CD4-positive, CD25-positive, alpha-beta regulatory T cell (primary cell): ENCODE data around the gene ALS2CL. TPM values are rescaled to one million over a fixed set of nuclear protein-coding genes. Genes with fewer than 3 reads are reported as not detected.

Experiments used
- ATAC-seq, 2 donors: fragments of 150-1000 bp; cut with Tn5 transposase; one replicate each; pipeline ENCODE4 v1.10.0; 2021; ENCODE audit warnings: low read depth in 2 of 2, moderate number of reproducible peaks in 2 of 2, moderate library complexity in 1 of 2
- DNase-seq, 3 donors: peaks; one replicate each; pipeline versions ENCODE4 v3.0.0 to v3.0.0-alpha.2; 2012 to 2022; ENCODE audit warnings: mixed read lengths in 1 of 3
- H3K27ac ChIP-seq: one replicate; pipeline ENCODE4 v1.7.0; 2013; ENCODE audit warnings: mild to moderate bottlenecking, low read length; ENCODE audit not compliant: insufficient read depth, poor library complexity, severe bottlenecking
- H3K27me3 ChIP-seq: one replicate; pipeline ENCODE4 v1.7.0; 2013; ENCODE audit warnings: low read length; ENCODE audit not compliant: control insufficient read depth, insufficient read depth
- H3K36me3 ChIP-seq: one replicate; pipeline ENCODE4 v1.7.0; 2013; ENCODE audit warnings: mild to moderate bottlenecking, low read length, moderate library complexity; ENCODE audit not compliant: control insufficient read depth, insufficient read depth
- H3K4me1 ChIP-seq: 2 replicates; pipeline ENCODE4 v1.7.0; 2013; ENCODE audit warnings: mild to moderate bottlenecking, low read length; ENCODE audit not compliant: insufficient read depth, control insufficient read depth, poor library complexity, severe bottlenecking
- H3K4me3 ChIP-seq: one replicate; pipeline ENCODE4 v1.7.0; 2013; ENCODE audit warnings: low read depth, mild to moderate bottlenecking, low read length, moderate library complexity
- H3K9me3 ChIP-seq, 2 experiments: 1 replicate in 1 of 2; 2 replicates in 1 of 2; pipeline ENCODE4 v1.7.0; 2013; ENCODE audit warnings: low read length in 2 of 2, mild to moderate bottlenecking in 1 of 2, moderate library complexity in 1 of 2; ENCODE audit not compliant: control insufficient read depth in 2 of 2
- H3K27ac Mint-ChIP-seq, 3 donors: one replicate each; pipeline ENCODE4 v1.8.0; 2020 to 2022; ENCODE audit warnings: mild to moderate bottlenecking in 3 of 3, mixed read lengths in 3 of 3, moderate library complexity in 2 of 3
- H3K27me3 Mint-ChIP-seq: one replicate; pipeline ENCODE4 v1.8.0; 2022; ENCODE audit warnings: mild to moderate bottlenecking, mixed read lengths
- H3K36me3 Mint-ChIP-seq: one replicate; pipeline ENCODE4 v1.8.0; 2020; ENCODE audit warnings: mixed read lengths
- H3K4me1 Mint-ChIP-seq, 4 donors: one replicate each; pipeline ENCODE4 v1.8.0; 2020 to 2022; ENCODE audit warnings: mixed read lengths in 4 of 4, mild to moderate bottlenecking in 1 of 4
- H3K4me3 Mint-ChIP-seq, 4 donors: one replicate each; pipeline ENCODE4 v1.8.0; 2020 to 2022; ENCODE audit warnings: mild to moderate bottlenecking in 4 of 4, mixed read lengths in 4 of 4, moderate library complexity in 3 of 4
- H3K9me3 Mint-ChIP-seq, 7 donors: one replicate each; pipeline ENCODE4 v1.8.0; 2020 to 2022; ENCODE audit warnings: mixed read lengths in 7 of 7, mild to moderate bottlenecking in 3 of 7, moderate library complexity in 2 of 7
- polyA plus RNA-seq, 4 donors: library from polyadenylated mRNA; unstranded; fragments of 300-500 nt; fragmentation: Illumina TruSeq; gene quantifications; one replicate each; pipeline ENCODE4 v1.2.3, GENCODE V29; 2021
- total RNA-seq: library from RNA; stranded (reverse); gene quantifications from one replicate; pipeline ENCODE4 v1.2.3, GENCODE V29; 2022

The ALS2CL gene
- total and polyA plus RNA-seq, 5 donors from 2014 or later: 1.3 to 25.8 (median 1.7) TPM

DNA sequence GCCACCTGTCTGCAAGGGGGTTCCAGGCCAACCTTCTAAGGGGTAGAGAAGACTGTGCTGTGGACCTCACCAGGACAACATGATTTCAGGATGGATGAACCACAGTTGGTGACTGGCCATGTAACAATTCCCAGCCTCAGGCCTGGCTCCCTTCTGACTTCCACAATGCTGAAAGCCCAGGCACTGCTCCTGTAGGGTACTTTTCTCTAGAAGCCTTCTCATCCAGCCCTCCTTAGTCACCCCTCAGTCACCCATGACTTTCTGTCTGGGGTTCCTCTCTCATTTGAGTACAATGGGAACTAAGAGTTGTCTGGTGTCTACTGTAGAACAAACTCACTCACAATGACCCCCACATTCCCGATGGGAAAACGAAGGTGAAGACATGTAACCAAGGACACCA is 8.6 kb downstream of the ALS2CL start:
- Mint-ChIP-seq H3K36me3 (peaks cover 26% of the 10 kb centered on the region), H3K27ac (peak overlapping the region in 1 of 3 donors; percentile 75), H3K27me3 (no peaks in the 10 kb centered on the region), H3K4me1 (peaks cover 0 to 8% (median under 1%) of the 10 kb centered on the region in 4 donors), H3K9me3 (no peaks in the 10 kb centered on the region), H3K4me3 (no peak overlapping the region)
- H3K9me3 ChIP-seq: no peaks in the 10 kb centered on the region
- no peak for ATAC-seq
- no peak for DNase-seq
- no peaks in the 10 kb centered on the region for H3K4me1 ChIP-seq
- no peak overlapping the region for H3K27ac ChIP-seq
- H3K36me3 ChIP-seq: no peaks in the 10 kb centered on the region
- no peak overlapping the region for H3K4me3 ChIP-seq
- no peaks in the 10 kb centered on the region for H3K27me3 ChIP-seq

DNA sequence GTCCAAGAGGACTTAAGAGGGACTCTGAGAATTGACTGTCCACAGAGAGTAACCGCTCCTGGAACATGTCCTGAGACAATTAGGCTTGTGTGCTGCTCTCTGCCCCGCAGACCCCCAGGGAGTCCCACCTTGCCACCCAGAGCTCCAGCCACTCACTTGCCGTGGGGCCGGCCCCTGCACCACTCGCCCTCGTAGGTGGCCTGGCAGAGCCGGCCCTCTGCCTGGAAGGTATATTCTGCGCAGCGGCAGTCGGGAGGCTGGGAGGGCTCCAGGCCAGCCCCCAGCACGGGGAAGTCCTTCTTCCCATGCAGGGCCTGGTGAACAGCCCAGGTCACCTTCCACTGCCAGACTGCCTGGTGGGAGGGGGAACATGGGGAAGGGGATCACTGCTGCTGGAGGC is 10.5 kb downstream of the ALS2CL start:
- Mint-ChIP-seq H3K4me1 (peaks cover 0 to 2% (median 0%) of the 10 kb centered on the region in 4 donors), H3K27ac (no peak overlapping the region), H3K9me3 (no peaks in the 10 kb centered on the region), H3K27me3 (no peaks in the 10 kb centered on the region), H3K4me3 (no peak overlapping the region), H3K36me3 (peaks cover 30% of the 10 kb centered on the region)
- DNase-seq (no peak), ATAC-seq (no peak)
- Histone ChIP-seq H3K9me3 (no peaks in the 10 kb centered on the region), H3K4me3 (no peak overlapping the region), H3K27ac (no peak overlapping the region), H3K4me1 (no peaks in the 10 kb centered on the region), H3K36me3 (no peaks in the 10 kb centered on the region), H3K27me3 (no peaks in the 10 kb centered on the region)

DNA sequence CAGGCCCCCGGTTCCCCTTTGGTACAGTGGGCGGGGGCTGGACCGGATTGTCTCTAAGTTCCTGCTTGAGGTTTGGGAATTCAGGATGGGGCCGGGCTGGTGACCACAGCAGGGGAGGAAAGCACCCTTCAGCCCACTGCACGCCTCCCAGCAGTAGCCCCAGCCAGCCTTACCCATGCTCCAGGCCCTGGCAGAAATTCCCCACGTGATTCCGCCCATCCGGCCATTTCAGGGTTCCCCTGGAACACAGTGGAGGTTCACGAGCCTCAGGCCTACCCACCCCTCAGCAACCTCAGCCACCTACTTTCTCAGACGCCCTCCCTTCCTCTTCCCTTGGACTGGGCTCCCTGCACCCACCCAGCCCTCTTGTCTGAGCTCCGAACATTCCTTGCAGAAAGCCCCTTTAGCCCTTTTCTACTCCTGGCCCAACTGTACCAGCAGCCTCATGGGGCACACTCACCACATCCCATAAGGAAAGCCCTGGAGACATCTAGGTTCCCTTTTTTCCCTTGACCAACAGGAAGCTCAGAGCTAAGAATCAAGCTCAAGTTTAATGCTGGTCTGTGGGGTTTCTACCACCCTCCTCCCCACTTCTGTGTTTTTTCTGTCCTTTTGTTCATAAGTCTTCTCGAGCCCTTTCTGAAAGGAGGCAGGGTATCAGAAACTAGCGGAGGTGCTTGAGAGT is 11.5 kb downstream of the ALS2CL start:
- H3K27me3 Mint-ChIP-seq: no peaks in the 10 kb centered on the region
- H3K9me3 Mint-ChIP-seq: no peaks in the 10 kb centered on the region
- DNase-seq (no peak), ATAC-seq (no peak)
- Histone ChIP-seq H3K27me3 (no peaks in the 10 kb centered on the region), H3K36me3 (no peaks in the 10 kb centered on the region), H3K9me3 (no peaks in the 10 kb centered on the region), H3K4me1 (no peaks in the 10 kb centered on the region), H3K4me3 (no peak overlapping the region), H3K27ac (no peak overlapping the region)
- no peak overlapping the region for H3K27ac Mint-ChIP-seq
- peaks cover 0 to 2% (median 0%) of the 10 kb centered on the region in 4 donors for H3K4me1 Mint-ChIP-seq
- peaks cover 30% of the 10 kb centered on the region for H3K36me3 Mint-ChIP-seq
- H3K4me3 Mint-ChIP-seq: no peak overlapping the region

DNA sequence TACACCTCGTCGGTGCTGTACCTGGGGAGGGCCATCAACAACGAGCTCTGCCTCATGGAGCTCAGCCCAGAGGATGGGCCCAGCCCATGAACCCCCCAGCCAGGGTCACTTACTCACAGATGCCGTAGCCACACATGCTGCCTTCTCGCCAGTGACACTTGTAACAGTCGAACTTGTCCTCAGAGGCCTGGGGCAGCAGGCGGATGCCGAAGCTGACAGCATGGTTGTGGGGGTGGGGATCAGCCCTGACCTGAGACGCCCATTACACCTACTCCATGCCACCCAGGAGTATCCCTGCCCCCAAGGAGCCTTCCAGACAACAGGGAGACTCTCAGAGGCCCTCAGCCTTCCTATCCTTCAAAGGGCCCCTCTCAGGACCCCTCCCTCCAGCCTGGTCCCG is 12.1 kb downstream of the ALS2CL start:
- ATAC-seq (no peak), DNase-seq (no peak)
- H3K27me3 Mint-ChIP-seq: no peaks in the 10 kb centered on the region
- no peaks in the 10 kb centered on the region for H3K27me3 ChIP-seq
- H3K27ac ChIP-seq: no peak overlapping the region
- no peaks in the 10 kb centered on the region for H3K9me3 ChIP-seq
- H3K4me1 ChIP-seq: no peaks in the 10 kb centered on the region
- H3K36me3 ChIP-seq: no peaks in the 10 kb centered on the region
- H3K36me3 Mint-ChIP-seq: peaks cover 30% of the 10 kb centered on the region
- peaks cover 0 to 2% (median 0%) of the 10 kb centered on the region in 4 donors for H3K4me1 Mint-ChIP-seq
- H3K9me3 Mint-ChIP-seq: no peaks in the 10 kb centered on the region
- no peak overlapping the region for H3K27ac Mint-ChIP-seq
- no peak overlapping the region for H3K4me3 Mint-ChIP-seq
- no peak overlapping the region for H3K4me3 ChIP-seq

- ATAC-seq: no peak
- no peak overlapping the region for H3K27ac ChIP-seq
- no peaks in the 10 kb centered on the region for H3K27me3 ChIP-seq
- no peak overlapping the region for H3K4me3 Mint-ChIP-seq
- H3K9me3 ChIP-seq: no peaks in the 10 kb centered on the region
- H3K4me3 ChIP-seq: no peak overlapping the region
- no peaks in the 10 kb centered on the region for H3K9me3 Mint-ChIP-seq
- no peaks in the 10 kb centered on the region for H3K27me3 Mint-ChIP-seq
- peaks cover 25% of the 10 kb centered on the region for H3K36me3 Mint-ChIP-seq
- DNase-seq: no peak
- H3K36me3 ChIP-seq: no peaks in the 10 kb centered on the region
- H3K27ac Mint-ChIP-seq: peak overlapping the region in 1 of 3 donors; percentile 79
- H3K4me1 Mint-ChIP-seq: peaks cover 0 to 2% (median 0%) of the 10 kb centered on the region in 4 donors
- H3K4me1 ChIP-seq: no peaks in the 10 kb centered on the region
Observed at GRCh38 chr3:46680298-46680826, 13.1 kb downstream of the ALS2CL start.

DNA sequence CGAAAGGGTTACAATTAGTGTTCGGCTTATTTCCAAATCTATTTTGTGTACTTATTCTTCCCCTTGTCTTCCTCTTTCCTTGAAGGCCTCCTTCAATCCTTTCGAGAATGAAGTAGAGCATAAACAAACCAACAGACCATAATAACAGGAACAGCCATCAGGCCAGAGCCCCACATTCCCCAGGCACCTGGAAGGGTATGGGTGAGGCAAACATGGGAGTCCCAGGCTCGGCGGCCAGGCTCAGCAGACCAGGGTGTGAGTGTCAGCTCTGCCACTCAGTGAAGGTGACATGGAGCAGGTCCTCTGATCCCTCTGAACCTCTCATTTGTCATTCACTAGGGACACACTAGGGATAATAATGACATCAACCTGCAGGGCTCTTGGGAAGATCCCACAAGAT is 13.8 kb downstream of the ALS2CL start:
- no peak overlapping the region for H3K4me3 ChIP-seq
- peak overlapping the region in 1 of 3 donors; percentile 37 for H3K27ac Mint-ChIP-seq
- ATAC-seq: no peak
- H3K4me1 ChIP-seq: no peaks in the 10 kb centered on the region
- H3K9me3 ChIP-seq: no peaks in the 10 kb centered on the region
- H3K4me1 Mint-ChIP-seq: peaks cover 0 to 2% (median 0%) of the 10 kb centered on the region in 4 donors
- H3K4me3 Mint-ChIP-seq: no peak overlapping the region
- H3K36me3 Mint-ChIP-seq: peaks cover 21% of the 10 kb centered on the region
- H3K27ac ChIP-seq: no peak overlapping the region
- H3K27me3 ChIP-seq: no peaks in the 10 kb centered on the region
- no peaks in the 10 kb centered on the region for H3K27me3 Mint-ChIP-seq
- no peaks in the 10 kb centered on the region for H3K9me3 Mint-ChIP-seq
- no peaks in the 10 kb centered on the region for H3K36me3 ChIP-seq
- no peak for DNase-seq

DNA sequence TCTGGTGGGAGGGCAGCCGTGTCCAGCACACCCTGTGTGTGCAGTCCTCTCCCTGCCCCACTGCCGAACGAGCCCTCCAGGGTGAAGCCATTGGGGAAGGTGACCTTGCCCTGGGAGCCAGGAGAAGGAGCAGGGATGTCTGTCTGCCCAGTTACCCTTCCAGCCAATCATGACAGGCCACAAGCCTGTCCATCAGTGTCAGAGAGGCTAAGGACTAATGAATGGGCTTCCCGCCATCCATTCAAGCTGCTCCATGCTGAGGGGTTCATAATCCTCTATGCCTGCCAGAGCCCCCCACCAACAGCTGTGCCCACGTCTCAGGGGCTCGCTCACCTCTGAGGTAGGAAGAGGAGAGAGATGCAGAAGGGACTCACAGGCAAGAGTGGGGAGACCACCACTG is 15.2 kb downstream of the ALS2CL start:
- DNase-seq: no peak
- Mint-ChIP-seq H3K36me3 (peaks cover 20% of the 10 kb centered on the region), H3K27me3 (no peaks in the 10 kb centered on the region), H3K9me3 (peaks cover 0 to 1% (median 0%) of the 10 kb centered on the region in 7 donors), H3K27ac (no peak overlapping the region), H3K4me1 (peaks cover 0 to 2% (median 0%) of the 10 kb centered on the region in 4 donors), H3K4me3 (no peak overlapping the region)
- H3K27ac ChIP-seq: no peak overlapping the region
- no peak overlapping the region for H3K4me3 ChIP-seq
- H3K27me3 ChIP-seq: no peaks in the 10 kb centered on the region
- no peaks in the 10 kb centered on the region for H3K4me1 ChIP-seq
- H3K9me3 ChIP-seq: no peaks in the 10 kb centered on the region
- ATAC-seq: no peak
- no peaks in the 10 kb centered on the region for H3K36me3 ChIP-seq

GRCh38 chr3:46677411-46677726 is 16.1 kb downstream of the ALS2CL start:
- Histone ChIP-seq H3K4me1 (no peaks in the 10 kb centered on the region), H3K27ac (no peak overlapping the region), H3K27me3 (no peaks in the 10 kb centered on the region), H3K9me3 (no peaks in the 10 kb centered on the region), H3K4me3 (no peak overlapping the region), H3K36me3 (no peaks in the 10 kb centered on the region)
- Mint-ChIP-seq H3K4me1 (peaks cover 0 to 2% (median 0%) of the 10 kb centered on the region in 4 donors), H3K27me3 (no peaks in the 10 kb centered on the region), H3K36me3 (peaks cover 16% of the 10 kb centered on the region), H3K4me3 (no peak overlapping the region), H3K9me3 (peaks cover 0 to 1% (median 0%) of the 10 kb centered on the region in 7 donors), H3K27ac (peak overlapping the region in 1 of 3 donors; percentile 42)
- ATAC-seq (no peak), DNase-seq (no peak)
